GM06990 (cell line): Measurements from ENCODE around the gene UBE2D3.
"Not testable (repeated sequence)": the region's sequence is repeated elsewhere in the genome, so short reads cannot be mapped to it uniquely, and the experiment has no call there.

Source experiments
- DNase-seq: peaks from one replicate; pipeline ENCODE4 v3.0.0-alpha.2; 2011; ENCODE audit not compliant: insufficient read length; ENCODE audit errors: extremely low read depth
- H3K27me3 ChIP-seq: replicated peaks from 2 replicates; pipeline ENCODE4 v1.6.0; 2011; ENCODE audit warnings: low read length; ENCODE audit not compliant: control insufficient read depth, insufficient read depth
- H3K36me3 ChIP-seq: 2 replicates; pipeline ENCODE4 v1.5.1; 2011; ENCODE audit warnings: low read length; ENCODE audit not compliant: control insufficient read depth, insufficient read depth
- H3K4me3 ChIP-seq: replicated peaks from 2 replicates; pipeline ENCODE4 v1.5.1; 2011; ENCODE audit warnings: low read depth, mild to moderate bottlenecking, control low read depth, low read length
- CTCF ChIP-seq: IDR thresholded peaks from 2 replicates; pipeline ENCODE4 v1.5.1; 2011; ENCODE audit warnings: low read length, control low read depth, mild to moderate bottlenecking, inconsistent platforms; ENCODE audit not compliant: insufficient read depth, poor library complexity, severe bottlenecking

Gene UBE2D3

GRCh38 chr4:102867278-102868152 lies 40.2 kb upstream of the UBE2D3 start:
- no peak for TF ChIP-seq CTCF
- Histone ChIP-seq H3K36me3 (no peaks in the 10 kb centered on the region), H3K27me3 (no peaks in the 10 kb centered on the region), H3K4me3 (peak overlapping the region; percentile 89)
- DNase-seq = peak; percentile 21

GRCh38 chr4:102865327-102865726 lies 38.0 kb upstream of the UBE2D3 start:
- H3K4me3 ChIP-seq, H3K27me3 ChIP-seq, H3K36me3 ChIP-seq, DNase-seq: not testable (repeated sequence)

- no peak for DNase-seq
- no peak overlapping the region for H3K4me3 ChIP-seq
Observed at GRCh38 chr4:102862747-102863146, 35.4 kb upstream of the UBE2D3 start.

GRCh38 chr4:102862016-102862415 lies 34.7 kb upstream of the UBE2D3 start:
- TF ChIP-seq CTCF = no peak
- no peaks in the 10 kb centered on the region for H3K36me3 ChIP-seq
- H3K4me3 ChIP-seq = no peak overlapping the region
- no peak for DNase-seq
- H3K27me3 ChIP-seq = no peaks in the 10 kb centered on the region

More at GRCh38 chr4:102862747-102863146, 35.4 kb upstream of the UBE2D3 start:
- no peak for TF ChIP-seq CTCF
- no peaks in the 10 kb centered on the region for H3K36me3 ChIP-seq
- no peaks in the 10 kb centered on the region for H3K27me3 ChIP-seq

- Histone ChIP-seq H3K36me3 (no peaks in the 10 kb centered on the region), H3K27me3 (no peaks in the 10 kb centered on the region), H3K4me3 (no peak overlapping the region)
- no peak for TF ChIP-seq CTCF
- no peak for DNase-seq
Observed at GRCh38 chr4:102860611-102861324, 33.4 kb upstream of the UBE2D3 start.

- no peak for DNase-seq
- H3K27me3 ChIP-seq = no peaks in the 10 kb centered on the region
- no peaks in the 10 kb centered on the region for H3K36me3 ChIP-seq
- TF ChIP-seq CTCF = no peak
- no peak overlapping the region for H3K4me3 ChIP-seq
Observed at GRCh38 chr4:102858828-102859464, 31.6 kb upstream of the UBE2D3 start.
